ENCODE measurements around the gene FYB2.

The FYB2 gene

DNA sequence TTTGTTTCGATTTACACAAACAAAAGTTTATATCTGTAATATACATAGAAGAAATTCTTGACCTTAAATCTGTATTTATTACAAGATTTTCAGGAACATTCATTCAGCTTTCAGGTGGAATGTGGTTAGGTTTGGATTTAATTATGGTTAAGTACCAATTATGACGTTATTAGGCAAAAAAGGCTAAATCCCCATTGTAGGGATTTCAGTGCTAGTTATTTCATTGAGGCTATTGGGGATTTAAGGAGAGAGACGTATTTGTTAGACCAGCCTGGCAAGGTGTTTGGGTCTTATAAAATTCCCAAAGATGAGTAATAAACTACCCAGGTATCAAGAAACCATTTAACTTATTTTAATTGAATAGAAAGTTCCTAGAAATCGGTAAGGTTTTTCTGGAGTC is 148.1 kb downstream of the FYB2 start:
- DNase-seq (ENCODE audit: low read depth in 2 of 2): no peak
- TF ChIP-seq, protein P1, sequence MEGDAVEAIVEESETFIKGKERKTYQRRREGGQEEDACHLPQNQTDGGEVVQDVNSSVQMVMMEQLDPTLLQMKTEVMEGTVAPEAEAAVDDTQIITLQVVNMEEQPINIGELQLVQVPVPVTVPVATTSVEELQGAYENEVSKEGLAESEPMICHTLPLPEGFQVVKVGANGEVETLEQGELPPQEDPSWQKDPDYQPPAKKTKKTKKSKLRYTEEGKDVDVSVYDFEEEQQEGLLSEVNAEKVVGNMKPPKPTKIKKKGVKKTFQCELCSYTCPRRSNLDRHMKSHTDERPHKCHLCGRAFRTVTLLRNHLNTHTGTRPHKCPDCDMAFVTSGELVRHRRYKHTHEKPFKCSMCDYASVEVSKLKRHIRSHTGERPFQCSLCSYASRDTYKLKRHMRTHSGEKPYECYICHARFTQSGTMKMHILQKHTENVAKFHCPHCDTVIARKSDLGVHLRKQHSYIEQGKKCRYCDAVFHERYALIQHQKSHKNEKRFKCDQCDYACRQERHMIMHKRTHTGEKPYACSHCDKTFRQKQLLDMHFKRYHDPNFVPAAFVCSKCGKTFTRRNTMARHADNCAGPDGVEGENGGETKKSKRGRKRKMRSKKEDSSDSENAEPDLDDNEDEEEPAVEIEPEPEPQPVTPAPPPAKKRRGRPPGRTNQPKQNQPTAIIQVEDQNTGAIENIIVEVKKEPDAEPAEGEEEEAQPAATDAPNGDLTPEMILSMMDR (IDR thresholded peaks at IDR 0.05; ENCODE audit: low read depth, low read length): no peak
- H3K4me3 ChIP-seq (replicated peaks in 1 of 2; ENCODE audit: low read depth in 2 of 2, low read length in 2 of 2): no peak overlapping the region

DNA sequence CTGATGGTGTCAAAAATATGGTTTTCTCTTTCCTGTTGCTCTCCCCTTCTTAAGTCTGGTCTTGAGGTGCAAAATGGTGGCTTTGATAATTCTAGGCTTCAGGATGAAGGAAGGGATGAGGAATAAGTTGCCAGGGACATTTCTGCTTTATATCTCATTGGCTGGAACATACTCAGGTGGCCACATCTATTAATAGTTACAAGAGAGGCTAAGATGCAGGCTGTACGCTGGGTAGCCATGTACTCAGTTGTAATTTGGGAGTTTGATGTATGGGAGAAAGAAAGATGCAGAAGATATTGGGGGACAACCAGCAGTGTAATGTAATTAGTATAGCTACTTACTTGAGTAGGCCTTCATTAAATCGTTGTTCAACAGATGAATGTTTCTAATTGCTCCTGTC is 148.9 kb downstream of the FYB2 start:
- TF ChIP-seq, protein P1 (IDR thresholded peaks at IDR 0.05; ENCODE audit: low read depth, low read length): no peak
- DNase-seq (ENCODE audit: low read depth in 2 of 2): no peak
- no peak overlapping the region for H3K4me3 ChIP-seq (replicated peaks in 1 of 2; ENCODE audit: low read depth in 2 of 2, low read length in 2 of 2)

All from cardiac fibroblast (primary cell).